Skin of body (tissue), 2 donors: ENCODE data around the gene ADAMTS6. TPM values are rescaled to one million over a fixed set of nuclear protein-coding genes. Genes with fewer than 3 reads are reported as not detected.
"Not testable (repeated sequence)": the region's sequence is repeated elsewhere in the genome, so short reads cannot be mapped to it uniquely, and the experiment has no call there.

Source experiments
- DNase-seq: peaks from one replicate; lab custom pipeline; 2025; lab: John Stamatoyannopoulos, UW
- total RNA-seq: library from RNA; depleted of rRNA; stranded (reverse); fragments of >200 nt; gene quantifications from one replicate; pipeline ENCODE4 v1.2.3, GENCODE V29; 2014

Gene ADAMTS6
- total RNA-seq, 1 donor from 2014 or later, result 7.0 TPM

- peak; percentile 58 for DNase-seq
Observed at GRCh38 chr5:65199993-65200675, 281.6 kb downstream of the ADAMTS6 start.

- no peak for DNase-seq
Observed at GRCh38 chr5:65198456-65199120, 283.1 kb downstream of the ADAMTS6 start.

- no peak for DNase-seq
Observed at GRCh38 chr5:65197531-65198455, 283.9 kb downstream of the ADAMTS6 start.

- no peak for DNase-seq
Observed at GRCh38 chr5:65194871-65195270, 286.8 kb downstream of the ADAMTS6 start.

GRCh38 chr5:65192331-65192730, 289.4 kb downstream of the ADAMTS6 start:
- DNase-seq, result no peak

GRCh38 chr5:65191554-65192135, 290.1 kb downstream of the ADAMTS6 start:
- DNase-seq, result no peak

GRCh38 chr5:65190328-65191053, 291.2 kb downstream of the ADAMTS6 start:
- DNase-seq, result no peak

- no peak for DNase-seq
Observed at GRCh38 chr5:65186646-65187227, 295.0 kb downstream of the ADAMTS6 start.

GRCh38 chr5:65185468-65185867, 296.3 kb downstream of the ADAMTS6 start:
- DNase-seq, result no peak

- DNase-seq, result no peak
Observed at GRCh38 chr5:65184780-65185179, 296.9 kb downstream of the ADAMTS6 start.

GRCh38 chr5:65174231-65174630, 307.5 kb downstream of the ADAMTS6 start:
- not testable (repeated sequence) for DNase-seq

- DNase-seq, result no peak
Observed at GRCh38 chr5:65173130-65173525, 308.6 kb downstream of the ADAMTS6 start.

GRCh38 chr5:65172486-65173129, 309.1 kb downstream of the ADAMTS6 start:
- DNase-seq, result no peak

- DNase-seq, result no peak
Observed at GRCh38 chr5:65171645-65172044, 310.1 kb downstream of the ADAMTS6 start.

GRCh38 chr5:65163698-65164097, 318.0 kb downstream of the ADAMTS6 start:
- no peak for DNase-seq

GRCh38 chr5:65161655-65162054, 320.1 kb downstream of the ADAMTS6 start:
- no peak for DNase-seq

- no peak for DNase-seq
Observed at GRCh38 chr5:65157906-65158603, 323.7 kb downstream of the ADAMTS6 start.

GRCh38 chr5:65156933-65157332, 324.8 kb downstream of the ADAMTS6 start:
- no peak for DNase-seq

GRCh38 chr5:65152131-65152530, 329.6 kb downstream of the ADAMTS6 start:
- no peak for DNase-seq
